GM12891 (cell line): ENCODE results near the gene HIP1. TPM values are rescaled to one million over a fixed set of nuclear protein-coding genes. Genes with fewer than 3 reads are reported as not detected.
A peak's percentile ranks its signal among the peaks of the same experiment; 100 is the strongest.
"Not testable (repeated sequence)": the region's sequence is repeated elsewhere in the genome, so short reads cannot be mapped to it uniquely, and the experiment has no call there.

ENCODE experiments used
- DNase-seq: peaks from one replicate; pipeline ENCODE4 v3.0.0; 2011; ENCODE audit warnings: low spot score; ENCODE audit not compliant: insufficient read length
- FAIRE-seq: peaks from 2 replicates; lab custom pipeline; 2011; peaks lifted over from hg19 to GRCh38; lab: Jason Lieb, UNC
- PAX5 ChIP-seq: IDR thresholded peaks from 2 replicates; pipeline ENCODE4 v1.6.1; 2011; ENCODE audit warnings: low read length, moderate library complexity, mild to moderate bottlenecking; ENCODE audit not compliant: insufficient read depth, severe bottlenecking
- POLR2A ChIP-seq: IDR thresholded peaks from 2 replicates; pipeline ENCODE4 v1.6.1; 2011; ENCODE audit warnings: low read depth, low read length, control low read depth
- POLR2AphosphoS5 ChIP-seq: IDR thresholded peaks from 2 replicates; pipeline ENCODE4 v1.6.1; 2011; ENCODE audit warnings: low read depth, low read length, control low read depth
- POU2F2 ChIP-seq: IDR thresholded peaks from 2 replicates; pipeline ENCODE4 v1.6.1; 2011; ENCODE audit warnings: low read depth, mild to moderate bottlenecking, control low read depth, low read length, moderate library complexity
- SPI1 ChIP-seq: IDR thresholded peaks from 2 replicates; pipeline ENCODE4 v1.6.1; 2011; ENCODE audit warnings: low read depth, low read length, control low read depth
- TAF1 ChIP-seq: IDR thresholded peaks from 2 replicates; pipeline ENCODE4 v1.6.1; 2011; ENCODE audit warnings: low read depth, low read length, control low read depth
- polyA plus RNA-seq: library from polyadenylated mRNA; unstranded; fragments of >200 nt; gene quantifications from one replicate; pipeline ENCODE4 v1.2.1, GENCODE V29; 2012; ENCODE audit warnings: low read depth, missing spikeins, inconsistent platforms; ENCODE audit not compliant: missing spikeins

HIP1 gene
- polyA plus RNA-seq = 1.6 TPM

GRCh38 chr7:75738604-75738974, at the start of gene HIP1:
TSS of gene HIP1 (minus strand) at chr7:75738941. CDS start at chr7:75738920, 21 bp downstream.
- no peak for FAIRE-seq
- TF ChIP-seq PAX5 (no peak), SPI1 (no peak), POLR2A (no peak), POLR2AphosphoS5 (no peak), POU2F2 (no peak), TAF1 (no peak)
- DNase-seq = no peak

GRCh38 chr7:75788154-75788847, 49.6 kb upstream of the HIP1 start:
- not testable (repeated sequence) for FAIRE-seq

GRCh38 chr7:75783058-75783457, 44.3 kb upstream of the HIP1 start:
- not testable (repeated sequence) for FAIRE-seq, DNase-seq

More at GRCh38 chr7:75788154-75788847, 49.6 kb upstream of the HIP1 start:
- not testable (repeated sequence) for DNase-seq

- FAIRE-seq = not testable (repeated sequence)
Measured at GRCh38 chr7:75780647-75781273, 42.0 kb upstream of the HIP1 start.

GRCh38 chr7:75779516-75779915, 40.8 kb upstream of the HIP1 start:
- not testable (repeated sequence) for FAIRE-seq, DNase-seq

More at GRCh38 chr7:75780647-75781273, 42.0 kb upstream of the HIP1 start:
- not testable (repeated sequence) for DNase-seq

GRCh38 chr7:75779035-75779434, 40.3 kb upstream of the HIP1 start:
- FAIRE-seq, DNase-seq: not testable (repeated sequence)

GRCh38 chr7:75776295-75776971, 37.7 kb upstream of the HIP1 start:
- TF ChIP-seq POLR2A = no peak
- TF ChIP-seq POLR2AphosphoS5 = no peak
- FAIRE-seq (peak; percentile 64), DNase-seq (no peak)

- not testable (repeated sequence) for DNase-seq, FAIRE-seq
Measured at GRCh38 chr7:75773958-75774357, 35.2 kb upstream of the HIP1 start.

GRCh38 chr7:75772081-75773077, 33.6 kb upstream of the HIP1 start, which contains the start of gene CCL26:
TSS of gene CCL26 (minus strand) at chr7:75772211. CDS start at chr7:75772176, 35 bp downstream.
- FAIRE-seq (no peak), DNase-seq (no peak)
- TF ChIP-seq SPI1 (no peak), PAX5 (no peak), POLR2AphosphoS5 (no peak), POU2F2 (no peak), POLR2A (no peak), TAF1 (no peak)

GRCh38 chr7:75771224-75771623, 32.5 kb upstream of the HIP1 start:
- DNase-seq (no peak), FAIRE-seq (no peak)
- TF ChIP-seq POLR2AphosphoS5 (no peak), PAX5 (no peak), TAF1 (no peak), POLR2A (no peak), POU2F2 (no peak), SPI1 (no peak)

- TF ChIP-seq POLR2A (no peak), TAF1 (no peak), POLR2AphosphoS5 (no peak), SPI1 (no peak), POU2F2 (no peak), PAX5 (no peak)
- peak; percentile 57 for DNase-seq
- peak; percentile 43 for FAIRE-seq
Measured at GRCh38 chr7:75762350-75762917, 23.7 kb upstream of the HIP1 start.

GRCh38 chr7:75761801-75762200, 23.1 kb upstream of the HIP1 start:
- FAIRE-seq, DNase-seq: not testable (repeated sequence)
